HT1080 (cell line): ENCODE measurements around the gene POLR1B. TPM values are rescaled to one million over a fixed set of nuclear protein-coding genes. Genes with fewer than 3 reads are reported as not detected.
"Not testable (repeated sequence)": the region's sequence is repeated elsewhere in the genome, so short reads cannot be mapped to it uniquely, and the experiment has no call there.

Experiments
- DNase-seq: peaks from one replicate; pipeline ENCODE4 v3.0.0-alpha.2; 2015; ENCODE audit warnings: low read depth
- total RNA-seq: library from RNA; depleted of rRNA; stranded (reverse); fragments of >200 nt; shearing (Covaris generic); gene quantifications from 2 replicates; pipeline ENCODE4 v1.2.3, GENCODE V29; 2014

Gene POLR1B
- total RNA-seq, 1 experiment from 2014 or later: 84.0 TPM

GRCh38 chr2:112597537-112598322 lies 55.5 kb downstream of the POLR1B start:
- no peak for DNase-seq

- DNase-seq: no peak
Observed at GRCh38 chr2:112600634-112601033, 58.4 kb downstream of the POLR1B start.

- DNase-seq: no peak
Observed at GRCh38 chr2:112601754-112602153, 59.5 kb downstream of the POLR1B start.

- DNase-seq: no peak
Observed at GRCh38 chr2:112602917-112603316, 60.7 kb downstream of the POLR1B start.

- no peak for DNase-seq
Observed at GRCh38 chr2:112603731-112604130, 61.5 kb downstream of the POLR1B start.

GRCh38 chr2:112604952-112605351 lies 62.7 kb downstream of the POLR1B start:
- no peak for DNase-seq

GRCh38 chr2:112605926-112606325 lies 63.7 kb downstream of the POLR1B start:
- no peak for DNase-seq

GRCh38 chr2:112606547-112606946 lies 64.3 kb downstream of the POLR1B start:
- no peak for DNase-seq

GRCh38 chr2:112607680-112608438 lies 65.6 kb downstream of the POLR1B start:
- no peak for DNase-seq

GRCh38 chr2:112609320-112609719 lies 67.1 kb downstream of the POLR1B start:
- not testable (repeated sequence) for DNase-seq

GRCh38 chr2:112612283-112612682 lies 70.0 kb downstream of the POLR1B start:
- not testable (repeated sequence) for DNase-seq

GRCh38 chr2:112614201-112614840 lies 72.1 kb downstream of the POLR1B start:
- DNase-seq: no peak

- DNase-seq: no peak
Observed at GRCh38 chr2:112615051-112615450, 72.8 kb downstream of the POLR1B start.

- DNase-seq: not testable (repeated sequence)
Observed at GRCh38 chr2:112615798-112616197, 73.5 kb downstream of the POLR1B start.

- no peak for DNase-seq
Observed at GRCh38 chr2:112618383-112618782, 76.1 kb downstream of the POLR1B start.

GRCh38 chr2:112621790-112622527 lies 79.7 kb downstream of the POLR1B start:
- DNase-seq: peak; percentile 78

GRCh38 chr2:112622528-112622849 lies 80.2 kb downstream of the POLR1B start:
- peak; percentile 79 for DNase-seq

- peak; percentile 96 for DNase-seq
Observed at GRCh38 chr2:112623913-112624777, 81.9 kb downstream of the POLR1B start.

- DNase-seq: peak; percentile 45
Observed at GRCh38 chr2:112625474-112626114, 83.3 kb downstream of the POLR1B start.

- DNase-seq: peak; percentile 88
Observed at GRCh38 chr2:112626604-112627059, 84.4 kb downstream of the POLR1B start.
